AG09319 (cell line): ENCODE measurements around the gene GRN.

Experiments
- DNase-seq: peaks from one replicate; pipeline ENCODE4 v3.0.0-alpha.2; 2010; ENCODE audit warnings: low read depth; ENCODE audit errors: extremely low read depth
- CTCF ChIP-seq: IDR thresholded peaks from 2 replicates; pipeline ENCODE4 v1.5.1; 2011; ENCODE audit warnings: low read depth, mild to moderate bottlenecking, inconsistent platforms, low read length, moderate library complexity

The GRN gene

GRCh38 chr17:44355642-44356099, 10.6 kb downstream of the GRN start:
- no peak for DNase-seq
- TF ChIP-seq CTCF: no peak

- no peak for TF ChIP-seq CTCF
- no peak for DNase-seq
Observed at GRCh38 chr17:44356241-44356640, 11.1 kb downstream of the GRN start.

GRCh38 chr17:44358066-44358465, 13.0 kb downstream of the GRN start:
- no peak for TF ChIP-seq CTCF

GRCh38 chr17:44359006-44359405, 13.9 kb downstream of the GRN start:
- TF ChIP-seq CTCF: no peak
- no peak for DNase-seq

More at GRCh38 chr17:44358066-44358465, 13.0 kb downstream of the GRN start:
- DNase-seq: no peak

GRCh38 chr17:44359458-44360143, 14.5 kb downstream of the GRN start:
- no peak for DNase-seq
- no peak for TF ChIP-seq CTCF

- DNase-seq: no peak
- no peak for TF ChIP-seq CTCF
Observed at GRCh38 chr17:44360144-44360533, 15.0 kb downstream of the GRN start.

- TF ChIP-seq CTCF: no peak
- no peak for DNase-seq
Observed at GRCh38 chr17:44360826-44361225, 15.7 kb downstream of the GRN start.
